ENCODE data around the gene BNC2.

DNA sequence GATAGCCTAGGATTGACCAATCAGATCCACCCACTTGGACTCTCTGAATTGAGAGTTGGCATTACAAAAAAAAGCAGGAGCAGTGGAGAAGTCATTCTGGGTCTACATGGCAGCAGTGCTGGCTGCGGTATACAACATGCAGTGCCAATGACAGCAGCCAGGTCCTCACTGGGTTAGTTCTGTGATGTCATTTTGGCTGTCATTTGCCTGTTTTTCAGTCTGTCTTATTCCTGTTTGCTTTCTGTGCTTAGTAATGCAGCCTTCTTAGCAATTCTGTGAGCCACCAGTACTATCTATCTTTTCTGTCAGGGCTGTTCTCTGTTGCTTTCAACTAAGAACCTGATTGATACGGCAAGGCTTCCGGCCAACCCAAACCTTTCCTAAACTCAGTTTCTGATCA is 471.8 kb downstream of the BNC2 start:
- no peak for TF ChIP-seq CEBPB (IDR thresholded peaks at IDR 0.05; ENCODE audit: low read depth, low read length)
- TF ChIP-seq USF2 (IDR thresholded peaks at IDR 0.05; ENCODE audit: low read depth, low read length), result no peak
- no peak for TF ChIP-seq CTCF (conservative IDR thresholded peaks at IDR 0.05; ENCODE audit: low read depth, low read length)
- no peak for TF ChIP-seq RCOR1 (IDR thresholded peaks at IDR 0.05; ENCODE audit: insufficient replicate concordance, low read length)
- no peak for TF ChIP-seq MAFK (IDR thresholded peaks at IDR 0.05; ENCODE audit: low read depth, low read length)
- no peak for TF ChIP-seq SMC3 (IDR thresholded peaks at IDR 0.05; ENCODE audit: low read depth, low read length)
- TF ChIP-seq POLR2A (IDR thresholded peaks at IDR 0.05; ENCODE audit: low read depth, low read length), result no peak
- TF ChIP-seq CHD1 (IDR thresholded peaks at IDR 0.05; ENCODE audit: low read depth, low read length), result no peak
- TF ChIP-seq MXI1 (IDR thresholded peaks at IDR 0.05; ENCODE audit: borderline replicate concordance, low read depth, low read length), result no peak
- no peak for TF ChIP-seq RFX5 (IDR thresholded peaks at IDR 0.05; ENCODE audit: low read depth, low read length)
